Aorta (tissue), 5 donors: Measurements from ENCODE around the gene C5orf63. TPM values are rescaled to one million over a fixed set of nuclear protein-coding genes. Genes with fewer than 3 reads are reported as not detected.
A peak's percentile ranks its signal among the peaks of the same experiment; 100 is the strongest.
"Not testable (repeated sequence)": the region's sequence is repeated elsewhere in the genome, so short reads cannot be mapped to it uniquely, and the experiment has no call there.

Experiments used
- ATAC-seq: fragments of 200-7000 bp; cut with Tn5 transposase; one replicate; pipeline ENCODE4 v1.9.1; 2022; ENCODE audit warnings: moderate library complexity; ENCODE audit not compliant: low FRiP score
- DNase-seq, 2 donors: peaks; one replicate each; pipeline ENCODE4 v3.0.0-alpha.2; 2020
- H3K27ac ChIP-seq, 2 donors: one replicate each; pipeline ENCODE4 v1.5.1; 2013; ENCODE audit warnings: low read length in 2 of 2, mild to moderate bottlenecking in 2 of 2, moderate library complexity in 2 of 2, control low read depth in 1 of 2, inconsistent platforms in 1 of 2, low read depth in 1 of 2
- H3K27me3 ChIP-seq, 2 donors: one replicate each; pipeline ENCODE4 v1.6.1; 2013; ENCODE audit warnings: control low read depth in 1 of 2, low read length in 1 of 2, mild to moderate bottlenecking in 1 of 2, moderate library complexity in 1 of 2; ENCODE audit not compliant: insufficient read depth in 2 of 2, control insufficient read depth in 1 of 2
- H3K36me3 ChIP-seq, 2 donors: one replicate each; pipeline ENCODE4 v1.6.1; 2013; ENCODE audit warnings: control low read depth in 1 of 2, low read length in 1 of 2, mild to moderate bottlenecking in 1 of 2; ENCODE audit not compliant: insufficient read depth in 2 of 2, control insufficient read depth in 1 of 2
- H3K4me1 ChIP-seq, 2 donors: one replicate each; pipeline ENCODE4 v1.6.1; 2013; ENCODE audit warnings: low read length in 2 of 2, control low read depth in 1 of 2, mild to moderate bottlenecking in 1 of 2, moderate library complexity in 1 of 2; ENCODE audit not compliant: insufficient read depth in 2 of 2, control insufficient read depth in 1 of 2
- H3K4me3 ChIP-seq, 2 donors: one replicate each; pipeline ENCODE4 v1.5.1; 2013; ENCODE audit warnings: low read length in 2 of 2, control low read depth in 1 of 2, mild to moderate bottlenecking in 1 of 2
- H3K9me3 ChIP-seq: one replicate; pipeline ENCODE4 v1.6.1; 2013; ENCODE audit warnings: mild to moderate bottlenecking, low read length; ENCODE audit not compliant: control insufficient read depth
- WGBS, 2 donors: extraction: QIAGEN DNeasy Blood & Tissue Kit; methylation state at CpG; one replicate each; pipeline ENCODE4 v1.1.7; 2013; 5-methylcytosine and 5-hydroxymethylcytosine counted together
- intact Hi-C, 2 donors: fragments of 100-400 bp; cut with DNase I; formaldehyde crosslinking; loops; one replicate each; pipeline versions ENCODE4 v1.14.2 to v1.15.0; 2022
- polyA plus RNA-seq, 2 donors: library from polyadenylated mRNA; stranded (reverse); fragments of 200-250 nt; gene quantifications; one replicate each; pipeline ENCODE4 v1.2.3, GENCODE V29; 2013
- total RNA-seq, 2 donors: library from RNA; stranded (reverse); fragmentation: NEBNext Ultra II Directional; extraction: Animal tissue kit (Norgen Biotek cat#: 25700); gene quantifications; one replicate each; pipeline ENCODE4 v1.2.1, GENCODE V29; 2021
- donor health status: healthy with polysubstance abuse.
- donor health status: Bipolar disorder and iron deficiency.
- donor health status: DM: no; HTN: no; CAD: no.
- donor health status: DM: no; HTN: no; CAD: no.
- donor health status: DM: yes; HTN: yes; CAD: no.

C5orf63 gene
- total and polyA plus RNA-seq, 4 donors = 3.1 to 7.3 (median 5.2) TPM

GRCh38 chr5:127024821-127025220 is 48.5 kb downstream of the C5orf63 start:
- no peaks in the 10 kb centered on the region for H3K27me3 ChIP-seq
- H3K27ac ChIP-seq = no peak overlapping the region
- H3K36me3 ChIP-seq = no peaks in the 10 kb centered on the region
- ATAC-seq (peak; percentile 33), DNase-seq (no peak)
- H3K4me1 ChIP-seq = no peaks in the 10 kb centered on the region
- no peak overlapping the region for H3K4me3 ChIP-seq
- H3K9me3 ChIP-seq = no peaks in the 10 kb centered on the region
- intact Hi-C loops = loop anchor here in 1 of 2 donors (10.0 kb wide), 1 partner anchor 350 kb away; no protein-coding TSS in a partner anchor
- 85 to 89% methylated on average over 4 of the region's 4 CpGs for WGBS, 2 donors

GRCh38 chr5:127023552-127024191 is 49.6 kb downstream of the C5orf63 start:
- H3K36me3 ChIP-seq, ATAC-seq, H3K4me1 ChIP-seq, H3K27ac ChIP-seq, DNase-seq, H3K4me3 ChIP-seq, H3K27me3 ChIP-seq, H3K9me3 ChIP-seq: not testable (repeated sequence)
- WGBS, 2 donors = 100% methylated on average over 7 of the region's 7 CpGs
- intact Hi-C loops = loop anchor here in 1 of 2 donors (10.0 kb wide), 1 partner anchor 349 kb away; no protein-coding TSS in a partner anchor

- no peaks in the 10 kb centered on the region for H3K27me3 ChIP-seq
- 95 to 96% methylated on average over 3 of the region's 3 CpGs for WGBS, 2 donors
- H3K4me1 ChIP-seq = no peaks in the 10 kb centered on the region
- ATAC-seq (no peak), DNase-seq (no peak)
- intact Hi-C loops = loop anchor here in 1 of 2 donors (10.0 kb wide), 1 partner anchor 348 kb away; no protein-coding TSS in a partner anchor
- H3K9me3 ChIP-seq = no peaks in the 10 kb centered on the region
- H3K27ac ChIP-seq = no peak overlapping the region
- no peak overlapping the region for H3K4me3 ChIP-seq
- no peaks in the 10 kb centered on the region for H3K36me3 ChIP-seq
Observed at GRCh38 chr5:127022846-127023245, 50.5 kb downstream of the C5orf63 start.

- intact Hi-C loops = loop anchor here in 1 of 2 donors (10.0 kb wide), 1 partner anchor 345 kb away; no protein-coding TSS in a partner anchor
- no peaks in the 10 kb centered on the region for H3K4me1 ChIP-seq
- H3K27me3 ChIP-seq = no peaks in the 10 kb centered on the region
- ATAC-seq (no peak), DNase-seq (no peak)
- no peak overlapping the region for H3K4me3 ChIP-seq
- 91% methylated on average over 1 of the region's 1 CpG for WGBS, 2 donors
- H3K27ac ChIP-seq = no peak overlapping the region
- H3K36me3 ChIP-seq = no peaks in the 10 kb centered on the region
- no peaks in the 10 kb centered on the region for H3K9me3 ChIP-seq
Observed at GRCh38 chr5:127019928-127020327, 53.4 kb downstream of the C5orf63 start.

- WGBS, 2 donors = 94 to 98% methylated on average over 4 of the region's 4 CpGs
- DNase-seq, intact Hi-C loops, H3K27me3 ChIP-seq, H3K9me3 ChIP-seq, H3K36me3 ChIP-seq, H3K4me3 ChIP-seq, ATAC-seq, H3K4me1 ChIP-seq, H3K27ac ChIP-seq: not testable (repeated sequence)
Observed at GRCh38 chr5:127016722-127017121, 56.6 kb downstream of the C5orf63 start.

GRCh38 chr5:127015716-127016115 is 57.6 kb downstream of the C5orf63 start:
- 81 to 83% methylated on average over 4 of the region's 4 CpGs for WGBS, 2 donors
- H3K9me3 ChIP-seq = no peaks in the 10 kb centered on the region
- H3K36me3 ChIP-seq = no peaks in the 10 kb centered on the region
- H3K4me3 ChIP-seq = no peak overlapping the region
- DNase-seq (no peak), ATAC-seq (no peak)
- H3K27ac ChIP-seq = no peak overlapping the region
- intact Hi-C loops = no loop called here
- H3K27me3 ChIP-seq = no peaks in the 10 kb centered on the region
- no peaks in the 10 kb centered on the region for H3K4me1 ChIP-seq

- Histone ChIP-seq H3K4me3 (no peak overlapping the region), H3K4me1 (no peaks in the 10 kb centered on the region), H3K27me3 (no peaks in the 10 kb centered on the region), H3K36me3 (no peaks in the 10 kb centered on the region), H3K9me3 (no peaks in the 10 kb centered on the region), H3K27ac (no peak overlapping the region)
- DNase-seq (no peak), ATAC-seq (no peak)
- intact Hi-C loops = no loop called here
- 86 to 95% methylated on average over 1 of the region's 1 CpG for WGBS, 2 donors
Observed at GRCh38 chr5:127014573-127014972, 58.7 kb downstream of the C5orf63 start.

- 89 to 95% methylated on average over 2 of the region's 2 CpGs for WGBS, 2 donors
- Histone ChIP-seq H3K27ac (no peak overlapping the region), H3K9me3 (no peaks in the 10 kb centered on the region), H3K36me3 (no peaks in the 10 kb centered on the region), H3K4me1 (no peaks in the 10 kb centered on the region), H3K4me3 (no peak overlapping the region), H3K27me3 (no peaks in the 10 kb centered on the region)
- DNase-seq (no peak), ATAC-seq (no peak)
- intact Hi-C loops = no loop called here
Observed at GRCh38 chr5:127013407-127013806, 59.9 kb downstream of the C5orf63 start.

GRCh38 chr5:127012916-127013315 is 60.4 kb downstream of the C5orf63 start:
- no peak for DNase-seq
- H3K27ac ChIP-seq = no peak overlapping the region
- H3K4me1 ChIP-seq = no peaks in the 10 kb centered on the region
- H3K36me3 ChIP-seq = no peaks in the 10 kb centered on the region
- ATAC-seq = no peak
- no peak overlapping the region for H3K4me3 ChIP-seq
- no peaks in the 10 kb centered on the region for H3K27me3 ChIP-seq
- no peaks in the 10 kb centered on the region for H3K9me3 ChIP-seq
- intact Hi-C loops = no loop called here
